ENCODE data around the gene WASL.

Gene WASL

GRCh38 chr7:123710683-123711082 is 38.1 kb downstream of the WASL start:
- FAIRE-seq (no peak), DNase-seq (ENCODE audit: extremely low spot score, insufficient read length, low read depth) (no peak)

DNA sequence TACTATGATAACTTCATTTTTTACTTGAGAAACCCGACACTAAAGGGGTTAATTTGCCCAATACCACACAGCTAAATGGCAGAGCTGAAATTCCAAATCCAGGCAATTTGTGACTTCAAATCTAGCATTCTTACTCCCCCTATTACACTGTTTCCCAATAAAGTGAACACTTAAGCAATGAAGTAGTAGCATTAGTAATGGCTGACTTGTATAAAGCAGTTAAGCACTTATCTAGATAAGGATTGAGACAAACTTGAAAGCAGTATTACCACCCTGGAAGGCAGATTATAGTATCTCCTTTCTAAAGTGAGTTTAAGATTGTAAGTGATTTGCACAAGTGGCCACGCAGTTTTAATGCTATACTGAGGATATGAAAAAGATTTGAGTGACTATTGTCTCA is 39.3 kb downstream of the WASL start:
- DNase-seq (ENCODE audit: extremely low spot score, insufficient read length, low read depth) (no peak), FAIRE-seq (no peak)

GRCh38 chr7:123705211-123705901 is 43.4 kb downstream of the WASL start:
- FAIRE-seq (no peak), DNase-seq (ENCODE audit: extremely low spot score, insufficient read length, low read depth) (no peak)

- DNase-seq (ENCODE audit: extremely low spot score, insufficient read length, low read depth) (no peak), FAIRE-seq (no peak)
Measured at GRCh38 chr7:123695944-123696677, 52.7 kb downstream of the WASL start.

GRCh38 chr7:123692471-123692877 is 56.3 kb downstream of the WASL start:
- no peak for FAIRE-seq
- DNase-seq (ENCODE audit: extremely low spot score, insufficient read length, low read depth): no peak

DNA sequence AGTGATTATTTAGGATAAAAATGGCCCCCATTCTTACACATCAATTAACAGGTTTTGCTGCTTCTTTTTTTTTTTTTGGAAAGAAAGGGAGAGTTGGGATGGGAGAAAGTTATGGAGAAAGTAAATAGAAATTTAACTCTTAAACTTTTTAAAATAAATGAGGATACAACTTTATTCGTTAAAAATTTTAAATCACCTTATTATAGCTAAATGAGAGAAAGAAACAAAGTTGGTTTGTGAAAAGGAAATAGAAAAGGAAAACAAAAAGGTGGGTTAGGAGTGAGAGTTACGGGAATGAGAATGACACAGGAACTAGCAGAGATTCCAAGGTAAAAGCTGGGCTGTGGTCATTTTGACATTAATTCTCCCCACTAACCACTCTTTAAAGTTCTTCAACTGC is 58.3 kb downstream of the WASL start:
- no peak for FAIRE-seq

DNA sequence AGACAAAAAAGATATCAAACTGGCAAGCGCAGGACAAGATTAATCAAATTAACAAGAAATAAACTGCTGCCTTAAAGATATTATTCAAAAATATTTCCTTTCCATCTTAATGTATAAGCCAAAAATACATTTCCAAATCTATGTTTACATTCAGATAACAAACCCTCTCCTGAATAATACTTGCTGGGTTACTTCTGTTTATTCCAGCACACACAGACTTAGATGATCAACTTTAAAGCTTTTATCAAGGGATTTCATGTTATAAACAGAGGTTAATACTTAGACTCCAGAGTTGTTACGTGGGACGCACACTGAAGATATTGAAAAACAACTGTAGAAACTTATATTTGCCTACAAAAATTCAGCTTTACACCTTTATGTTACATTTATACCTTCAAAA is 59.6 kb downstream of the WASL start:
- no peak for FAIRE-seq
- DNase-seq (ENCODE audit: extremely low spot score, insufficient read length, low read depth): no peak

More for the DNA sequence above, 58.3 kb downstream of the WASL start:
- no peak for DNase-seq (ENCODE audit: extremely low spot score, insufficient read length, low read depth)

GRCh38 chr7:123687727-123688126 is 61.1 kb downstream of the WASL start:
- no peak for FAIRE-seq

DNA sequence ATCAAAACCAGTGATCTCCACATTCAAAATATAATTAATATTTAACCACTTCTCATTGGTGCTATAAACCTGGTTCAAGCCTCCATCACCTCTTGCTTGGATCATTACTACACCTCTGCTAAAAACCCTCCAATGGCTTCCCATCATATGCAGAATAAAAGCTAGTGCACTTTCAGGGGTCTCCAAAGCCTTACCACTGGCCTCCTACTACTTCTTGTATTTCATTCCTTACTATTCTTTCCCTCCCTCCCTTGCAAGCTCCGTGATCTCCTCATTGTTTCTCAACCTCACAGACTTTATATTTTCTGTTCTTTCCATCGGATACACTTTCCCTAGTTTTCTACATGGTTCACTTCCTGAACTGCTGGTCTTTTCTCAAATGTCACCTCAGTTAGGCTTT is 61.6 kb downstream of the WASL start:
- FAIRE-seq (no peak), DNase-seq (ENCODE audit: extremely low spot score, insufficient read length, low read depth) (no peak)

More at GRCh38 chr7:123687727-123688126, 61.1 kb downstream of the WASL start:
- no peak for DNase-seq (ENCODE audit: extremely low spot score, insufficient read length, low read depth)

DNA sequence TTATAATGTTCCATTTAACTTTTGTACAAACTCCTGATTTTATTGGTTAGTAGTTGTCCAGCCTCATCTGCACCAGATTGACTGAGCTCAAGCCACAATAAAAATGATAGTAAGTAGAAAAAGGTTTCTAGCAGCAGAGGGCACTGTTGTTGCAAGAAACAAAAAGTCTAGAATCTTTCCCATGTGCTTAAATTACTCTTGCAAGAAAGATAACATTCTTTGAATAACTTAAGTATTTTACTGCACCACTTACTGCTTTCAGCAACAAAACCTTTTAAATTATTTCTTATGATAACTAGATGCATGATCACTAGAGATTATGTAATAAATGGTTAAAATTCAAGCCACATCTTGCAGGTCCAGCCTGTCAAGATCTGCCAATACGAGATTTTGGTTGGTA is 66.1 kb downstream of the WASL start:
- FAIRE-seq: peak; percentile 58

GRCh38 chr7:123681561-123681960 is 67.2 kb downstream of the WASL start:
- DNase-seq (ENCODE audit: extremely low spot score, insufficient read length, low read depth): no peak
- FAIRE-seq: no peak

More for the DNA sequence above, 66.1 kb downstream of the WASL start:
- DNase-seq (ENCODE audit: extremely low spot score, insufficient read length, low read depth): no peak

- FAIRE-seq (no peak), DNase-seq (ENCODE audit: extremely low spot score, insufficient read length, low read depth) (no peak)
Measured at GRCh38 chr7:123680580-123680979, 68.2 kb downstream of the WASL start.

DNA sequence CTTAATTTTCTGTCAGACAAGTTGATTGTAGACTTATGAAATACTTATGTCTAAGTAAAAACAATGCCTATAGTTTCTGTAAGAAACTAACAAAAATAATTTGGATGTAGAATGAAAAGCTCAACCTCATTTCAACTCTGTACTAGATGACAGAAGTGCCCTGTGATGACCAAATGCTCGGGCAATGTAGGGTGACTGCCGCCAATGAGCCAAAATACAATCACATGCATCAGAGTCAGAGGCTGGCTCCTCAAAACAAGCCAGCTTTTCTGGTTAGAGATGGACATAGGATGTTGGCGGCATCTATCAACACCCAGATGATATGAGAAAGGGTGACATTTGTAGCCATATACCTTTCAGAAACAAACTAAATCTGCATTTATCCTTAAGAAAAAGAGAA is 69.2 kb downstream of the WASL start:
- no peak for FAIRE-seq

DNA sequence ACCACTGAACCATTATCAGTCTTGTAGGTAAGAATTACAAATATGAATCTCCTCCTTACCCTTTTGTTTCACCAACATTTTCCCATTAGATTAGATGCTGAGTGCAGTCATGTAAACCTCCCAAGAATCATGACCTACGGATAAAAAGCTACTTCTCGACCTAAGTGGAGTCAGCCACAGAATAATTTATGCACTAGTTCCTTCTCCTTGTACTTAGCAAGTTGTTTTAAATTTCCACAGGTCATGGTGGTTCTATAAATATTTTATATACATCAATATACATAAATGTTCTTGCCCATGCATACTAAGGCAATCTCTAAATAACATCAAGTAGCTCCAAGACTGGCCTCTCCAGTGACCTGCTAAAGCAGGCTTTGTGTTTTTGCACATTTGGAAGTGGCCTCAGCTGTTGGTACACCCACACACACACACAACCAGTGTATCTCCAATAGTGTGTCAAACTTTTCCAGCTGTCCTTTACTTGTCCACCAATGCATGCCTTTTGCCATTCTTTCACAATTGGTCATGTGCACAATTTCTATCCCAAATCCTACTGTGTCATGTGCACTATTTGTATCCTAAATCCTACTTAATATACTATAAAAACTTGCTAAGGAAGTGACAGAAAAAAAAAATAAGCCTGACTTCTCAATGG is 71.6 kb downstream of the WASL start:
- FAIRE-seq: no peak
- DNase-seq (ENCODE audit: extremely low spot score, insufficient read length, low read depth): no peak

More for the DNA sequence above, 69.2 kb downstream of the WASL start:
- DNase-seq (ENCODE audit: extremely low spot score, insufficient read length, low read depth): no peak

DNA sequence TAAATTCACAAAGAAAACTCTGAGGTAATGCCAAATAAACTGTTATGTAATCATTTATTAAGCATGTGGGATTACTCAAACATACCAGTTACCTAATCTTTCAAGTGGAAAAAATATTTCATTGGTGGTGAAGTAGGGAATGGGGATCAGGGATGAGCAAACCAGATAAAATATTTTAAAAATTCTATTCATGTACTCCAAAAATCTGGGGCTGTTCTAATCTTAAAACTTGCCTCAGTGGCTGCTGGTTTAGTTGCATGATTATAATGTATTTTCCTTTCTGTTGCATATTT is 73.7 kb downstream of the WASL start:
- FAIRE-seq: no peak
- DNase-seq (ENCODE audit: extremely low spot score, insufficient read length, low read depth): no peak

DNA sequence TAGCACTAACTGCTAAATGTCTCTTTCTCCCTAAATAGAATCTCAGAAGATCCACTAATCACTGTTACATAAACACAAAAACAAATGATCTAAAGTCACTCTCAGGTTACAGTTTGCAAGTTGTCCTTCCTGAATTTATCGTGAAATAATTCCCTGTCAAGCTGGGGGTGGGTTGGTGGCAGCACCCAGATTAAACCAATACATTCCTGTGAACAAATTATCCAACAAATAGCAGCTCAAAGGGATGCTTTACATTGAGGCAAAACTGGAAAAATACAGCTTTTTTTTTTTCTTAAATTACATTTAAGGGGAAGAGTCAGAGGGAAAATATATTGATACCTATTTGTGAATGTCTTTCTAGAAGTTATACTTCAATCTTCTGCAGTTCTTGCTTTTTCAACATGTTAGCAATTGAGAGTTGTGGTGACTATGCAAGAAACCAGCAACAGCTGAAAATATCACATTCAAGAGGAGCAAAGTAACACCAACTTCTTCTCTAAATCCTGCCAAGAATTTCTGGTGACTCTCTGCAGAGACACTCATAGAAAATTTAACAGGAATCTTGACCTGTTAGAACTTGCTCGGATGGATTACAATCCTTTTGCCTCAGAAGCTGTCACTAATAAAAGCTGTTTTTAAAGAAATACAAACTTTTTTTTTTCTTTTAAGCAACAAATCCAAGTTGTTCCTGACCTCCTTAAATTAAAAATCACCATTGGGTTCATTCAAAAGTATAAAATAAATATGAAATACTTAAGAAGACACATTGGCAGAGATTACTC is 74.2 kb downstream of the WASL start:
- no peak for FAIRE-seq
- DNase-seq (ENCODE audit: extremely low spot score, insufficient read length, low read depth): no peak

GRCh38 chr7:123673752-123674398 is 74.9 kb downstream of the WASL start:
- DNase-seq (ENCODE audit: extremely low spot score, insufficient read length, low read depth) (no peak), FAIRE-seq (no peak)

DNA sequence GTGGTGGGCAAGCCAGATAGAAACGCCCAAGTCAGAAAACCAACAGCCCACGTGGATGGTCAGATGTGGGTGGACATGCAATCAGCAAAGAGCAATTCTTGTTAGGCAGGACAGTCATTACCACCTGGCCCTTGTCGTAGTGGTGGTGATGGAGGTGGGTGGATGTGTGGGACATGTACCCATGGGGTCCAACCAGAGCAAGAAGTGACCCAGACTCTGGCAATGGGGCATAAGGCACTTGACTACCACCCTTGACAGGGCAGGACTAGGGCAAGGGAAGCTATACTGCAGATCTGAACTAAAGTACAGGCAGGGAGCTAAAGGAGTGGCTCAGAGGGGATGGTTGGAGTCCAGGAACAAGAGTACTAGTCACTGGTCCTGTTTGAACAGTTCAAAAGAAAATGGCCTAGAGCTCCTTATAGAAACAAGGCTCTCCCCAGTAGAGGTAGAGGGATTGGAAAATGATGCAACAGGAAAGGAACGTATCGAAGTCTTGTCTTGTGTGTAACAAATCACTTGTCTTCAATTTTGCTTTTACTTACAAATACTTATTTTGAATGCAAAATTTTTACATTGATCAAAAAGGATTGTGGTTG is 75.6 kb downstream of the WASL start:
- FAIRE-seq (no peak), DNase-seq (ENCODE audit: extremely low spot score, insufficient read length, low read depth) (no peak)

GRCh38 chr7:123669485-123669884 is 79.3 kb downstream of the WASL start:
- FAIRE-seq: no peak
- no peak for DNase-seq (ENCODE audit: extremely low spot score, insufficient read length, low read depth)

DNA sequence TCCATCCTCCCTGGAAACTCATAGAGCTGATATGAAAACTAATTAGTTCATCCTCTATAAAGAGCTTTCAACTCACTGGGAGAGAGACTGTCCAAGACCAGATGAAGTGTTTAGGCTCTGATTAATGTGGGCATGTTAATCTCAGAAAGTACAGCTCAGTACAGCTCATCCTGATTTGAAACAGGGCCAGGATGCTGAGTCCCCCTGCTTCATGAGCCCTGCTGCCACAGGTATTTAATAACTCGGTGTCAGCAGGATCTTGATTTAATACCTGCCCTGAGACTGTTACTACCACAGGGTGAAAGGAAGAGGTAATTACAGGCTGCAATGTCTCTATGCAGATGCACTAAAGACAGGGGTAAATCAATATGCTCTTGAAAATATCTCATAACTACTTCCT is 82.3 kb downstream of the WASL start:
- DNase-seq (ENCODE audit: extremely low spot score, insufficient read length, low read depth) (no peak), FAIRE-seq (no peak)
